GM12874 (cell line): Measurements from ENCODE around the gene NDUFV1.

Experiments used
- TF ChIP-seq, protein P1 (sequence below): IDR thresholded peaks from 2 replicates; pipeline ENCODE4 v1.5.1; 2011; ENCODE audit warnings: low read depth, mild to moderate bottlenecking, control low read depth, low read length, moderate library complexity; ENCODE audit not compliant: insufficient read depth

The NDUFV1 gene

GRCh38 chr11:67644042-67644441 lies 37.3 kb downstream of the NDUFV1 start:
- TF ChIP-seq, protein P1, sequence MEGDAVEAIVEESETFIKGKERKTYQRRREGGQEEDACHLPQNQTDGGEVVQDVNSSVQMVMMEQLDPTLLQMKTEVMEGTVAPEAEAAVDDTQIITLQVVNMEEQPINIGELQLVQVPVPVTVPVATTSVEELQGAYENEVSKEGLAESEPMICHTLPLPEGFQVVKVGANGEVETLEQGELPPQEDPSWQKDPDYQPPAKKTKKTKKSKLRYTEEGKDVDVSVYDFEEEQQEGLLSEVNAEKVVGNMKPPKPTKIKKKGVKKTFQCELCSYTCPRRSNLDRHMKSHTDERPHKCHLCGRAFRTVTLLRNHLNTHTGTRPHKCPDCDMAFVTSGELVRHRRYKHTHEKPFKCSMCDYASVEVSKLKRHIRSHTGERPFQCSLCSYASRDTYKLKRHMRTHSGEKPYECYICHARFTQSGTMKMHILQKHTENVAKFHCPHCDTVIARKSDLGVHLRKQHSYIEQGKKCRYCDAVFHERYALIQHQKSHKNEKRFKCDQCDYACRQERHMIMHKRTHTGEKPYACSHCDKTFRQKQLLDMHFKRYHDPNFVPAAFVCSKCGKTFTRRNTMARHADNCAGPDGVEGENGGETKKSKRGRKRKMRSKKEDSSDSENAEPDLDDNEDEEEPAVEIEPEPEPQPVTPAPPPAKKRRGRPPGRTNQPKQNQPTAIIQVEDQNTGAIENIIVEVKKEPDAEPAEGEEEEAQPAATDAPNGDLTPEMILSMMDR = peak; percentile 47

- TF ChIP-seq, protein P1 = no peak
Measured at GRCh38 chr11:67644472-67645418, 38.0 kb downstream of the NDUFV1 start.

- TF ChIP-seq, protein P1 = peak; percentile 37
Measured at GRCh38 chr11:67645521-67646461, 39.1 kb downstream of the NDUFV1 start.

- TF ChIP-seq, protein P1 = peak; percentile 16; the same call in 1 of the 2 replicates
Measured at GRCh38 chr11:67646535-67647336, 40.0 kb downstream of the NDUFV1 start.

DNA sequence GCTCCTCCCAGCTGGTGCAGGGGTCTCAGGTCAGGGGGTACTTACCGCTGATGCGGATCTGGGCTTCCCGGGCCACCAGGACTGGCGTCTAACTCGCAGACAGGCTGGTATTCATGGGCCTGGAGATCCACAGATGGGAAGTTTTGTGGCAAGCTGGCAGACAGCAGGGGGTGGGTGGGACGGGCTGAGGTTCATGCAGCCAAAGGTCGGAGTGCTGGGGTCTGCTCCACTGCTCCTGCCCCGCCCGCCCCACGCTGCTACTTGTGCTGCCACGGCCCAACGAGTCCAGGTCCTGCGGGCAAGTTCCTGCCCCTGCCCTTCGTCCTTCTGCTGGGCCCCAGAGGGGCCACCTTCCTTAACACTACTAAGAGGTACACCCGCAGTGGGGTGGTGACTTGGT lies 40.7 kb downstream of the NDUFV1 start:
- TF ChIP-seq, protein P1 = no peak

- TF ChIP-seq, protein P1 = peak; percentile 80
Measured at GRCh38 chr11:67648140-67648795, 41.5 kb downstream of the NDUFV1 start.
